Cardiac muscle cell (in vitro differentiated cells and primary cell): ENCODE measurements around the gene ATF1. TPM values are rescaled to one million over a fixed set of nuclear protein-coding genes. Genes with fewer than 3 reads are reported as not detected.

Experiments
- DNase-seq, 2 donors: peaks; one replicate each; pipeline versions ENCODE4 v3.0.0 to v3.0.0-alpha.2; 2010 to 2017; ENCODE audit warnings: low read depth in 1 of 2, low spot score in 1 of 2
- H3K27ac ChIP-seq: fragments of 200-600 bp; sonication (generic); 2 replicates; pipeline ENCODE4 v1.5.1; 2016
- H3K27me3 ChIP-seq: fragments of 200-600 bp; sonication (generic); 2 replicates; pipeline ENCODE4 v1.6.0; 2016; ENCODE audit warnings: control low read depth
- H3K36me3 ChIP-seq: fragments of 200-600 bp; sonication (generic); 2 replicates; pipeline ENCODE4 v1.5.1; 2016; ENCODE audit warnings: control low read depth
- H3K4me1 ChIP-seq: fragments of 200-600 bp; sonication (generic); 2 replicates; pipeline ENCODE4 v1.8.1; 2017; ENCODE audit warnings: low read depth, mild to moderate bottlenecking, mixed run types
- H3K4me3 ChIP-seq: fragments of 200-600 bp; sonication (generic); 2 replicates; pipeline ENCODE4 v1.5.1; 2016; ENCODE audit warnings: mild to moderate bottlenecking
- H3K9me3 ChIP-seq: fragments of 200-600 bp; sonication (generic); 2 replicates; pipeline ENCODE4 v1.5.1; 2017; ENCODE audit warnings: low read depth, mild to moderate bottlenecking, control low read depth
- CTCF ChIP-seq: IDR thresholded peaks from 2 replicates; pipeline ENCODE4 v1.5.1; 2012; ENCODE audit warnings: low read depth, mild to moderate bottlenecking, low read length
- polyA plus RNA-seq: library from polyadenylated mRNA; unstranded; fragments of >200 nt; fragmentation: Nextera tagmentation; extraction: Ambion mirVana; gene quantifications from 2 replicates; pipeline ENCODE4 v1.2.1, GENCODE V29; 2016
- total RNA-seq: library from RNA; depleted of rRNA; stranded (reverse); fragments of >200 nt; gene quantifications from 2 replicates; pipeline ENCODE4 v1.2.3, GENCODE V29; 2016

The ATF1 gene
- total and polyA plus RNA-seq, 2 experiments from 2014 or later, result 14.4 to 26.4 TPM

GRCh38 chr12:50771409-50771808 is 7.5 kb downstream of the ATF1 start:
- no peak for TF ChIP-seq CTCF
- Histone ChIP-seq H3K9me3 (no peaks in the 10 kb centered on the region), H3K4me3 (no peak overlapping the region)

GRCh38 chr12:50772470-50772869 is 8.6 kb downstream of the ATF1 start:
- H3K27ac ChIP-seq, result no peak overlapping the region
- no peaks in the 10 kb centered on the region for H3K36me3 ChIP-seq
- no peaks in the 10 kb centered on the region for H3K27me3 ChIP-seq
- H3K4me3 ChIP-seq, result no peak overlapping the region
- no peak for TF ChIP-seq CTCF
- no peak for DNase-seq
- H3K4me1 ChIP-seq, result peaks cover 4% of the 10 kb centered on the region
- no peaks in the 10 kb centered on the region for H3K9me3 ChIP-seq

More at GRCh38 chr12:50771409-50771808, 7.5 kb downstream of the ATF1 start:
- Histone ChIP-seq H3K27me3 (no peaks in the 10 kb centered on the region), H3K36me3 (no peaks in the 10 kb centered on the region), H3K27ac (no peak overlapping the region), H3K4me1 (peaks cover 4% of the 10 kb centered on the region)
- DNase-seq, result no peak

GRCh38 chr12:50772877-50773276 is 9.0 kb downstream of the ATF1 start:
- Histone ChIP-seq H3K36me3 (no peaks in the 10 kb centered on the region), H3K9me3 (no peaks in the 10 kb centered on the region), H3K27ac (no peak overlapping the region), H3K27me3 (no peaks in the 10 kb centered on the region), H3K4me1 (peaks cover 4% of the 10 kb centered on the region), H3K4me3 (no peak overlapping the region)
- DNase-seq, result no peak
- TF ChIP-seq CTCF, result no peak

GRCh38 chr12:50775251-50775650 is 11.3 kb downstream of the ATF1 start:
- H3K27me3 ChIP-seq, result no peaks in the 10 kb centered on the region
- H3K4me1 ChIP-seq, result no peaks in the 10 kb centered on the region
- no peak for DNase-seq
- no peak overlapping the region for H3K4me3 ChIP-seq
- H3K36me3 ChIP-seq, result no peaks in the 10 kb centered on the region
- no peak overlapping the region for H3K27ac ChIP-seq
- no peaks in the 10 kb centered on the region for H3K9me3 ChIP-seq
- no peak for TF ChIP-seq CTCF

GRCh38 chr12:50776749-50777728 is 13.1 kb downstream of the ATF1 start:
- DNase-seq, result no peak
- no peaks in the 10 kb centered on the region for H3K9me3 ChIP-seq
- TF ChIP-seq CTCF, result no peak

More at GRCh38 chr12:50776749-50777728, 13.1 kb downstream of the ATF1 start:
- H3K36me3 ChIP-seq, result no peaks in the 10 kb centered on the region
- no peak overlapping the region for H3K27ac ChIP-seq
- H3K27me3 ChIP-seq, result no peaks in the 10 kb centered on the region
- H3K4me1 ChIP-seq, result no peaks in the 10 kb centered on the region
- no peak overlapping the region for H3K4me3 ChIP-seq
